ENCODE measurements around the gene GNAI3.

- TF ChIP-seq POLR2AphosphoS5 (IDR thresholded peaks at IDR 0.05; ENCODE audit: low read depth, low read length) (no peak), POLR2A (IDR thresholded peaks at IDR 0.05; ENCODE audit: low read depth, low read length) (no peak)
These were observed 20.3 kb upstream of the GNAI3 start for GRCh38 chr1:109527846-109528695.
